Measurements from ENCODE around the gene COTL1.
"Not testable (repeated sequence)": the region's sequence is repeated elsewhere in the genome, so short reads cannot be mapped to it uniquely, and the experiment has no call there.

Gene COTL1

DNA sequence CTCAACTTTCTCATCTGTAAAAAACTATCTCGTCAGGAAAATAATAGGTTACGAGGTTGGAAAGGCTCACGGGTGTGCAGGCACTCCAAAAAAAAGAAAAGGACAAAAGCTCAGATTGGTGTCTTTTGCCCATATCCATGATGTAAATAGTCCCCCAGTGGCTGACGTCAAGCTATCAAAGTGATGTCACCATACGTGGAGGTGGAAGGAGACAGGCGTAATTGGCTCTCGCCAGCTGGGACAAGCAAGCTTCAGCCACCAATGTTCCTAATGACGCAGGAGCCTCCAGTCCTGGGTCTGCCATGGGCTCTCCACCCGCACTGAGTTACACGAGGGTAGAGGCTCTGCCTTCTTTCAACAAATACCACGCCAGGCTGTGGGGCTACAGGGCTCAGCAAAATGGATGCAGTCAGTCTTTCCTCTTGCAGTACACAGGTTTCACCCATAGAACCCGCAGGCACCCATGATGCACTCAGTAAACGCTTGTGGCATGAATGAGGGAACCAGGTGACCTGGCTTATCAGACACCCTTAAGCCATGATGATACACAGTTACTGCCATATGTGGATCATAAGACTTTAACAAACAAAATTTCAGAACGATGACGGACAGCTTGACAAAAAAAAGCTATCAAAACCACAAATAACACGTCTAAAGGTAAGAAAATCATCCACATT lies 50.5 kb downstream of the COTL1 start:
- no peak for DNase-seq

DNA sequence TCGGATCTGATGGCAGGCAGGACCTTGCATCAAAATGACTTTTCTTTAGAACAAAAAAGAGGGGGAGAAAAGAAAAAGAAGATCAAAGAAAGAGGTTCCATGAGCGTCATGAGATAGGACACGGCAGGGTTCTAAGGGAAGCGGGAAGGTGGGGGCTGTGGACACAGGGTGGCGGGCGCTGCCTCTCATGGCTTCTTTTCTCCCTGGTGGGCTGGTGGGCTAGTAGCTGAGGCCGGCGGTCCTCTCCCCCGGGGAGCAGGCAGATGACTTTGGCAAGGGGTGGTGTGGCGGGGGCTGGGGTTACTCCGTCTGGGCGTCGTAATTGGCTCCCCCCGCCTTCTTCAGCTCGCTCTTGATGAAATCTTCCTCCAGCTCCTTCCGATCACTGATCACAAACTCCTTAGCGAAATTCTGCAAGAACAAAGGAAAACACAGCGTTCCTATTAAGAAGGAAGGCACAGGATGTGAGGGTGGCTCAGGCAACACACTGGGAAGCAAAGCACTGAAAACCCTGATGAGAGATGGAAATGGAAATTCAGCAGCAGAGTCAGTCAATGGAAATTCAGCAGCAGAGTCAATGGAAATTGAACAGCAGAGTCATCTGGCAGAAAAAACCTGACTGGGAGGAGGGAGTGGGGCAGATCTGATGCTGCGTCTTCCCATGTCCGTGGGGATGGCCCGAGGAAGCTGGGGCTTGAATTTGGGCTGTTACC lies 51.2 kb downstream of the COTL1 start:
- DNase-seq, result no peak

DNA sequence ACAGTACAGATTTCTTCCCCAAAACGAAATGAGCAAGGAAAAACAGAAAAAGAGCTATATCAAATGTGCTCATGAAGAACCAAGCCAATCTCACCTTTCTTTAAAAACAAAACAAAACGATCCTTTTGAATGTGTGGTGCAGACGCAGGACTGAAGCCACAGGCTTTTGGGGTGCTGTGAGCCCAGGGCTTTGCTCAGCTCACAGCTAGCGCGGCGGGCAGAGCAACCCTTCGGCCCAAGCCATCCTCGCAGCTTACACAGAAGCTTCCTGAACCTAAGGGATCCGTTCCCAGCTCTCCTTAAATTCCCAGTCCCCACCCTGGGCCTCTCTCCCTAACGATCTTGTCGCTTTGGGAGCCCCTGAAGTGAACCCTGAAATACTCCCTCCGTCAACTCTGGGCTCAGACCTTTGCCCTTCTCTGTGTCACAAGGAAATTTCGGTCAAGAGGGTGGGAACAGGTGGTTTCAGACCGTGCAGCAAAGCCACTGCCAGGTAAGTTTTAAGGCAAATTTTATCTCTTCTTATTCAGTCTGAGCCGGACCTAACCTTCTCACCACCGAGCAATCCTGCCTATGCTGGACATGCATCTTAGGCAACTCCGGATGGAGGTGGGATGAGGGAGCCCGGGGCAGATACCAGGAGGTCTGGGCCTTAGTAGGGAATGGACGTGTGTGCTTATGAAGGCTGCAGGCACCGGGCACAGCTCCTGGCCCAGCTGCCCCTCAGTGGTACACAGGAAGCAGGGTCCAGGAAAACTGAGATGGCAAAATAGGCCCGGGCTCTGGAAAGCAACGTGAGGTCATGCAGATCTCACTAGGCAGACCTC lies 52.0 kb downstream of the COTL1 start:
- no peak for DNase-seq

DNA sequence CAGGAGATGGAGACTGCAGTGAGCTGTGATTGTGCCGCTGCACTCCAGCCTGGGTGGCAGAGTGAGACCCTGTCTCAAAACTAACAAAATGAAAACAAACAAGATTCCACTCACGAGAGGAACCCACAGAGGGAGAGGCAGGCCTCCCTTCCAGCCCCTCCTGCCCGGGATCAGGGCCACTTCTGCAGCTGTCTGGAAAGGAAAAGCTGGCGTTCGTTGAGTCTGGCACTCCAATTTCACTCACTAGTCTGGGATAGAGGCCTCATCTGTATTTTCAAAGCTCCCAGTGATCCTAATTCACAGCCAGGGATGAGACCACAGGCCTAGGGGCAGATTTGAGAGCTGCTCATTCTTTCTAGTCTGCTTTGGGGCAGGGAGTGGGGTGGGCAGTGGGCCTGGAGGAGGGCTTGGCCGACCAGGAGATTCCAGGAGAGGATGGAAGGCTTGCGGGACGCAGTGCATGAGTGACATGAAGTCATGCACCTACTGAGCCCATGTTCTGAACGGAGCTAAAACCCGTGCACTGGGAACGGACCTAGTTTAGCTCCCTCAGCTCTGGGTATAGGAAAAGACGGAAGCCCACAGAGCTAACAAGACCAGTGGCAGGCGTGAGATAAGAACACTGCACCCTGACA lies 54.0 kb downstream of the COTL1 start:
- DNase-seq, result no peak

DNA sequence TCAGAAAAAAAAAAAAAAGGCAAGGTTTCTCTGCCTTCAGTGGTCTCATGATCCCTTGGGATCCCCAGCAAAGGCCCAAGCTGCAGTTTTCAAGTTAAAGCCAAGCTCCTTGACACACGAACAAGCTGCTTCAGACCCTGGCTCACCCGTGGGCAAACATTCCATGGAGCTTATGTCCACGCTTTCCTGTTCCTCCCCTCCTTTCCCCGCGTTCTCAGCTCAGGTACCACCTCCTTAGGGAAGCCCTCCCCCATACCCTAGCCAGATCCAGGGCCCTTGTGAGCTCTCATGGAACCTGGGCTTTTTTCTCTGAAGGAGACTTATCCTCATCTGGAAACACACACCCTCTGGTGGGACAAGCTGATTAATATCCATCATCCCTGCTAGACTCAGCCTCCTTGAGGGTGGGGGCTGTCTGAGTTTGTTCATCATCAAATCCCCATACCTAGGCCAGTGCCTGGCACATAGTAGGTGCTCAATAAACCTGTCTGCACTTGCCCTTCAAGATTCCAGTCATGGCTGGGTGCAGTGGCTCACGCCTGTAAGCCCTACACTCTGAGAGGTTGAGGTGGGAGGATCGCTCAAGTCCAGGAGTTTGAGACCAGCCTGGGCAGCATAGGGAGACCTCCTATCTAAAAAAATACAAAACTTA lies 54.7 kb downstream of the COTL1 start:
- DNase-seq, result no peak

DNA sequence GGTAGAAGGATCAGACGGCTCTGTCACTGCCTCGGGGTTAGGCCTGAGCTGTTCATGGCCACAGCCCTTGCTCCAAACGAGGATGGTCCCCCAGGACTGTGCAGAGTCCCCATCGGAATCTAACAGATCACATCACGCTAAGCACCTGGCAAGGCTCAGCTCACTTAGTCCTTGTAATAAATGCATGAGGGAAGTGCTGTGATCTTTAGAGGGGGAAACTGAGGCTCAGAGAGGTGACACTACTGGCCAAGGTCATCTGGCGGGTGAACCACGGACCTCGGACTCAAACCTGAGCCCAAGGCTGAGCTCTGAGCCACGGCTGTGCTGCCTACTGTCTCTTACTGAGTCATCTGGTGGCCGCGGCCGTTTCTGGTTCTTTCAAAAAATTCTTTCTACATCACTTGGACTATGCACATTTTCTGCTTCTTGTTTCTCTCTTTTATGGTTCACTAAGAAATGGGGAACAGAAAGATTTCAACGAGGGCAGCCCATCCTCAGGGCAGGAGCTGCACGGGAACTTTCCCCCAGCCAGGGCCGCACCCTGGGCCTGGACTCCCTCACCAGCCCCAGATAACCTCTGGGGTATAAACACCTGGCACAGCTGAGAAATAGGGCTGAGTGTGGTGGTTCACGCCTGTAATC lies 55.6 kb downstream of the COTL1 start:
- no peak for DNase-seq

DNA sequence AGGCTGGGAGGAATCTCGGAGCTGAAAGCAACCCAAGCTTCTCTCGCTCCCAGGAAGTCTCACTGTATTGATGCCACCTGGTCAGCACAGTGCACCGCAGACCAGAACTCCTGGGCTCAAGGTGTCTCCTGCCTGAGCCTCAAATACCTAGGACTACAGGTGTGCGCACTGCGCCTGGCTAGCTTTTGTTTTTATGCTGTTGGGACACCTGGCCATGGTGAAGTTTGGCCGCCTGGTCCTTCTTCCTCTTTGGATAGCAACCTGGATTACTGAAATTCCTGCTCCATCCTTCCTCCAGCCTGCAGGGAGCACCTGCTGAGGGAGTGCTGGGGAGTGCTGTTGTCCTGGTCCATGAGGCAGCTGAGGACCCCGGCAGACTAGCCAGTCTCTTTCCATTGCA lies 56.6 kb downstream of the COTL1 start:
- no peak for DNase-seq

DNA sequence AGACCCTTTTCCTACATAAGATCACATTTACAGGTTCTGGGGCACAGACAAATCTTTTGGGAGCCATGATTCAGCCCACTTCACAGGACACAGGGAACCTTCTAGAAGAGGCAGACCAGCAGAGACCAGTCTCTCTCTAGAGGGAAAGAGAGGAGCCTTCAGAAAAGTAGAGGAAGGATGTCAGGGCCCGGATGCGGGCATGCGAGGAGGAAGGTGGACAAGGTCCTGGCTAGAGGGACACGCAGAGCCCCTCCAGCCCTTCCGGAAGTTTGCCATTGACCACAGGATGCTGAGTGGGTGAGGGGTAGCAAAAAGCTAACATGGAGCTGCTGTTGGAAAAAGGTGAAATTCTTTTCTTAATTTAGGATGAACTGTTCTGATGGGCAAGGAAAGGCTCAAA lies 57.6 kb downstream of the COTL1 start:
- no peak for DNase-seq

DNA sequence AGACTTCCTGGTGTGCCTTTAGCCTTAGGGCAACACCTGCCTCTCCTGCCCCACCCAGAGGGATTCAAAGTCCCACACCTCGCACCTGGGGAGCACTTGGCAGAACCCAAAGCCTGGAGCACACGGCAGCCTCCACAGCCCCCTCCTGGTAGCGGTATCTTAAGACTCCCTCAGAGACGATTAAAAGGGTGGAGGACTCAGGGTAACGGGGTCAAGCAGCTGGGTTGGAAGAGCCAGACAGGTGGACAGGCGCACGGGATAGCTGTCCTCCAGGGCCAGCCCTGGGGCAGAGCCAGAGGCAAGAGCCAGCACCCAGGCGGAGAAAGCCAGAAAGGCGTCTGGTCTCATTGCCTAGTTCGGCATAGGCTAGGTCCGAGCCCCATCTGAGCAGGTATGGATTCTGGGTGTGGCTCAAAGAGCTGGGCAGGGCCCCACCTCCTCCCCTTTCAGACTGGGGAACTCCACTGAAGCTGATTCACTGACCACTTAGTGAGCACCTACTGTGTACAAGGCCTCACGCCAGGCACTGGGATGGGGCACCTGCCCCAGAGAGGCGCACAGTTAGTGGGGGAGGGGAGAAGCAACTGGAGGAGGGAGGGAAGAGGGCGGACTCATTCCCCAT lies 58.5 kb downstream of the COTL1 start:
- no peak for DNase-seq

DNA sequence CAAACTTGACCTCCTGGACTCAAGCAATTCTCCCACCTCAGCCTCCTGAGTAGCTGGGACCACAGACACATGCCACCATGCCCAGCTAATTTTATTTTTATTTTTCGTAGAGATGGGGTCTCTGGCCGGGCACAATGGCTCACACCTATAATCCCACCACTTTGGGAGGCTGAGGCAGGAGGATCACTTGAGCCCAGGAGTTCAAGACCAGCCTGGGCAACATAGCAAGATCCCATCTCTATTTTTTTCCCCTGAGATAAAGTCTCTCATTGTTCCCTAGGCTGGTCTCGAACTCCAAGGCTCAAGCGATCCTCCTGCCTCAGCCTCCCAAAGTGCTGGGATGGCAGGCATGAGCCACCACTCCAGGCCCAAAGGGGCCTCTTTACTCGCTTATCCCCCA lies 59.0 kb downstream of the COTL1 start:
- not testable (repeated sequence) for DNase-seq

DNA sequence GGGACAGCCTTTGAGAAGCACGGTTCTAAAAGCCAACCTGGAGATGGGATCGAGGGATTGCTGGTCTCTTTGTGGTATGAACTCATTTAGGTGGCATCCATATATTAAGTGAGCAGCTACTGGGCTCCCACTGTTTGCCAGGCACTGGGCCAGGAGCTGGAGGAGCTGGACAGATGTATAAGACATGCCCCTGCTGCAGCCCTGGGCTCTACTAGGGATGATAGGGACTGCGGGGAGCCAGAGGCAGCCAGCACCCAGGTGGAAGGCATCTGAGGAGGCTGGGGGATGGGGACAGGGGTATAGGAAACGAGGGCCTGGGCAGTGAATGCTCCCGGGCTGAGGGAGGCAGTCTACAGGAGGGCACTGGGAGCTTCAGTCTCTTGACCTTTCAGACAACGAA lies 60.4 kb downstream of the COTL1 start:
- DNase-seq, result no peak

DNA sequence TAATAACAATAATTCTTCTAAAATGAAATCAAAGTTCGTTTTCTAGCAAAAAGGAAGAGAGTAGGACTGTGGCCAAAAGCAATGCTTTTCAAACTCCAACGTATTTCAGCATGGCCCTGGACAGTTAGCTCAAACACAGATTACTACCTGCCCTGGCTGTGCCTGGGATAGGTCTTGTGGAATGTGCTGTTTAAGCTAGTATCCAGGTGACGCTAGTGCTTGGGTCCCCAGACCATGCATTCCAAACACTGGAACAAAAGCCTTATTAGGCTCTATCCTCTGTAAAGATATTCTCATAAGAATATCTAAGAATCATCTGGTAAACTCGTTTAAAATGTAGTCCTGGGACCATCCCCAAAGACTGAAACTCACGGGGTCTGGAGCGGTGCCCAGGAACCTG lies 60.8 kb downstream of the COTL1 start:
- DNase-seq, result no peak

DNA sequence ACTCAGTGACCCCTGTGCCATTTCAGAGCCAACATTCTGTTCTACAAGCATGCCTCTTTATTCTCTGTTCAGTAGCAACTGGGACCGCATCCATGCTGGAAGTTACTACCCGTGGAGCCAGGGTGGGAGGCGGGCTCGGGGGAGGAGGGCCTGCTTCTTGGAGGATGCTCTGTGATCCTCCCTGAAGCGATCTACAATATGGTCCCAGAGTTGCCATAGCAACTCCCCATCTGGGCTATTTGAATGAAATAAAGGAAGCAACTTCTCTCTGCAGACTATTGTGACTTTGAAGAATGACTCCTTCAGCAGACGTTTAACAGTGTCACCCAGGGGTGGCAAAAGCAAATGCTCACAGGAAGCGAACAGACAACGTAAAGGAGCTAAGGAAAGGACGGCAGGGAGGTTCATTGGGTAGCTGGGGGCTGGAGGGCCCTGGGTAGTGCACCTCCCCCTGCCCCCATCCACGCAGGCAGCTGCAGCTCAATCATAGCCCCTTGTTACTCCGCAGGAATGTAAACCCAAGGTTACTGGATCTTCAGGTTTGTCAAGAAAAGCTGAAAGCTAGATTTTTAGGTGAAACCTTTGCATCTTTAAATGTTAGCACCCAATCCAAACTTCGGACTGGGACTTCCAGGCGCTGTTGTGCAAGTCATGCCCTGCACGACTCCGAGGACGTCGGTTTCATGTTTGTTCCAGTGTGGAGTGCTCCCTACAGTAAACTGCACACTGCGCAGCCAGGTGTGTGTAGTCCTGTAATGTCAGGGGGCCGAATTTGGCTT lies 62.3 kb downstream of the COTL1 start:
- DNase-seq, result no peak

DNA sequence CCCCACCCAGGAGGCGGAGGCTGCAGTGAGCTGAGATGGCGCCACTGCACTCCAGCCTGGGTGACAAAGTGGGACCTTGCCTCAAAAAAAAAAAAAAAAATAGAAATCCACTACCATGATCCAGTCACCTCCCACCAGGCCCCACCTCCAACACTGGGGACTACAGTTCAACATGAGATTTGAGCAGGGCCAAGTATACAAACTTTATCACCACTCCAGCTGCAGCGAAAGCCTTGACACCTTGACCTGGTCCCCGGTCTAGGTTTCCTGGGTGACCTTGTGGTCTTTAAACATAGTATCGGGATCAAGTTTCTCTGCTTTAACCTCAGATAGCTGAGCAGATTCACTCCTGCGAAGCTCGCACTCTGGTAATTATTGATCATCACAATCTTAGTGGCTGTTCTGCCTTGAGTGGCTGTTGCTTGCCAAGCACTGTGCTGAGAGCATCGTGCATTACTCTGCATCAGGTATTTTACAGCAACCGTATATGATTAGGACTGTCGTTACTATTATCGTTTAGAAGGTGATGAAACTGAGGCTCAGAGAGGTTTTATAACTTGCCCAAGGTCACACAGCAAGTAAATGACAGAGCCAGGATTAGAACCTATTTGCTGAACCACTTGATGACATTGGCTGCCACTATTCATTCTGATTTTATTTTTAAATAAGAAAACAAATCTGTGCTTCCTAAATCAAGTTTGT lies 63.1 kb downstream of the COTL1 start:
- no peak for DNase-seq

DNA sequence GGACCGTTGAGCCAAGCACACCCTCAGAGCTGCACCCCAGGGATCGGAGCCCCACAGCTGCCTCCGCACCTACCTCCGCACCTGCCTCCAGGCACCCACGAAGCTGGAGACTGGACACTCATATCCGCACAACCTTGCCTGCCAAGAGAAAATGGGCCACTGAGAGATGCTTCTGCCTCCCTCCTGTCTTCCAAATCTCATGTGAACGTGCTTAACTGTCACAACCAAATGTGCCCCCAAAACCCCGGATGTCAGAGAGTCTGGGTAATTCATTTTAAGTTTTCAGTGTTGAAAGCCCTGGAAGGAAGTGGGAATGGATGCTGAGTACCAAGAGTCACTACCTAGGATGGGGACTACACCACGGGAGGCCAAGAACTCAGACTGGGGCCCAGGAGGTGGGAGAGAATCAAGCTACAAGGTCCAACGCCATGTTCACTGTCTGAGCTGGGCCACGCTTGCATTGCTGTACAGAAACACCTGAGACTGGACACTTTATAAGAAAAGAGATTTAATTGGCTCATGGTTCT lies 63.9 kb downstream of the COTL1 start:
- peak; percentile 73 for DNase-seq

DNA sequence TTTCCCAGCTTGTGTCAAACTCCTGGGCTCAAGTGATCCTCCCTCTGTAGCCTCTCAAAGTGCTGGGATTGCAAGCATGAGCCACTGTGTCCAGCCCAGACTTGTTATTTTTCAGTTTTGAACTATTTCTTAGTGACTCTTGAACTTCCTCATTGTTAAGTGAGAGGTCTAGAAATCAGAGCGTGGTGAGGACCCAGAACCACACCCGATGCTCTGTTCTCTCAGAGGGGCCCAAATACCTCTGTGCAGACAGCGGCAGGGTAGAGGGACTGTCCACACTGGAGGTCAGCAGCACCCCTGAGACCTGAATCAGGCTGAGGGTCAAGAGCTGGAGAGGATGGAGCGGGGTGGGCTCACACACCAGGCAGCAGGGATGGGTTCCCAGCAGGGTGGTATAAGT lies 65.7 kb downstream of the COTL1 start:
- DNase-seq, result no peak

DNA sequence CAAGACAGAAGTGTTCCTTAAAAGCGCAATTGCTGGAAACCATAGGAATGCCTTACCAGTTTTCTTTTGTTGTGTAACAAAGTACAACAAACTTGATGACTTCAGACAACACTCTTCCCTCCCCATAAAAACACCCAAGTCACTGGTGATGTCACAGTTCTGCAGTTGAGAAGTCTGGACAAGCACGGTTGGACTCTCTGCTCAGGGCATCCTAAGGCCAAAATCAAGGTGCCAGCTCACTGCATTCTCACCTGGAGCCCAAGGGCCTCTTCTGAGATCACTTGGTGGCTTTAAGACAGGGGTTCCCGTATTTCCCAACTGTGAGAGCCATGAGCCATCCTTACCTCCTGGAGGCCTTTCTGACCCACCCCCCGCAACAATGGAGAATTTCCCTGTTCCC lies 67.8 kb downstream of the COTL1 start:
- peak; percentile 20 for DNase-seq

DNA sequence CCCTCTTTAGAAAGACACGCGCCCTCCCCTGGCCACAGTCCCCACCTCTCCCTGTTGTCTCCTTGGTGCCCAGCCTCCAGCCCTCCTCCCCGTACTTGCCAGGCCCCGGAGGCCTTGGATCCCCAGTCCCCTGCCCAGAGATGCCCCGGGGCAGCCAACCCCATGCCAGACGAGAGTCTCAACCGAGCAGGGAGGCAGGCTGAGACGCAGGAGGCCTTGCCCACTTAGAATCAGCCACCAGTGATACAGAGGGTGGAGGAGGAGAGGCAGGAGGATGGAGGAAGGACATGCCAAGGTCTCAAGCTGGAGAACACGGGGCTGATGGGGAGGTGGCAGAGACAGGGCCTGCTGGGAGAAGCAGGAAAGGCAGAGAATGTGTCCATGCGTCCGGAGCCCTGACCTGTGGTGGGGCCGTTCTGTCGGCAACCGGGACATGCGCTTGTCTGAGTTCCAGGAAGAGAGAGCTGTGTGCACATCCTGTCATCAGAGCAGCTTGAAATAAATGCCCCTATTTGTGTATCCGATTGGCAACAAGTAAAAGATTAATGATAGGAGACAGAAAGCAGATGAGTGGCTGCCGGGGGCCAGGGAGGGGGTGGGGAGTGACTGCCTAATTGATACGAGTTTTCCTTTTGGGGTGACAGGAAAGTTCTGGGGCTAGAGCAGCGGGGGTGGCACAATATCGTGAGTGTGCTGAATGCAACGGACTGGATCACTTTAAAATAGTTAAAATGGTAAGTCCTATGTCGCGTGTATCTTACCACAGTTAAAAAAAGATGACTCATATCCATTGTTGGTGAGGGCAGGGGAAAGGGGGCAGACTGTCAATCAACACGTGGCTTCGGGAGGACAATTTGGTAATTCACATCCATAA lies 68.7 kb downstream of the COTL1 start:
- peak; percentile 77 for DNase-seq

DNA sequence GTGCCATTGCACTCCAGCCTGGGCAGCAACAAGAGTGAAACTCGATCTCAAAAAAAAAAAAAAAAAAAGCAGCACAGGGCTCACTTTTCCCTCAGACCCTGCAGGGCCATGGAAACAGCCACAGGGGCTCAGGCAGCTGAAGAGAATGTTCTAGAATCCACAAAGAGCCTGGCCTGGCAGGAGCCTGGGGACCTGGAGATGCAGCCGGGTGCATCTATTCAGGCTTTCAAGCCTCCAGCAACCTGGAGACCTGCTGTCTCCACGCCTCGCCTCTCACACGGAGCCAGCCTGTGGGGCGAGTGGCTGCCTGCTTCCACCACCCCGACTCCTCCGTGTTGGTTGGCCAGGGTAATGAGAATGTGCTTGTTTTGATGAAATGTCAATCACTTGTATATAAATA lies 69.4 kb downstream of the COTL1 start:
- no peak for DNase-seq

Measured in CD4-positive, alpha-beta T cell treated with Interleukin-21 for 1 hour (primary cell).